Vagina (tissue), 2 donors: ENCODE measurements around the gene TMEM178B.

Experiments
- POLR2A ChIP-seq, 2 donors: fragments of 450-650 bp; IDR thresholded peaks; one replicate each; pipeline ENCODE4 v1.6.1; 2017; ENCODE audit warnings: antibody characterized with exemption in 2 of 2, mild to moderate bottlenecking in 2 of 2, moderate library complexity in 2 of 2
- POLR2AphosphoS5 ChIP-seq, 2 donors: sonication (generic); formaldehyde crosslinking; IDR thresholded peaks; one replicate each; pipeline ENCODE4 v1.9.0; 2017; ENCODE audit warnings: antibody characterized with exemption in 2 of 2, mild to moderate bottlenecking in 2 of 2, low read depth in 1 of 2; ENCODE audit not compliant: insufficient read depth in 1 of 2
- TF ChIP-seq, protein P1 (sequence below), 3 experiments: fragments of 450-650 bp in 2 of 3; fragments of 200-600 bp in 1 of 3; sonication (generic) in 1 of 3; IDR thresholded peaks; one replicate each; pipeline ENCODE4 v1.5.1; 2017 to 2019; ENCODE audit warnings: antibody characterized with exemption in 3 of 3, mild to moderate bottlenecking in 2 of 3, moderate library complexity in 2 of 3

DNA sequence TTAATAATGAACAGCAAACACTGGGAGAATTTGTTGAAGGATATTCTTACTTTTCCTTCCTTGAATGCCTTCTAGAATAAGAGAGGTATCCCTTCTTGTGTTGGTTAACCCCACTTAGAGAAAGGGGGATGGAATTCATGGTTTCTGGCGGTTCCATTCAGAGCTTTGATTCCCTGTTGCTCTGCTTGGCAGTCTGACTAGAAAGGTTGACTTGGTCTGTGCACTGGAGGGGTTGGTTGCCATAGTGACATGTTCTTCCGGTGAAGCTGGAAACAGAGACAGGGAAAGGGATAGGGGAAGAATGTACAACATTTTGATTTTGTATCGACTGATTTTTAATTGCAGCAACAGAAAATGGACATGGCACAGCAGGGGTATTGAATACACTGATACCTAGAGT is 2.5 kb downstream of the TMEM178B start:
- TF ChIP-seq, protein P1, sequence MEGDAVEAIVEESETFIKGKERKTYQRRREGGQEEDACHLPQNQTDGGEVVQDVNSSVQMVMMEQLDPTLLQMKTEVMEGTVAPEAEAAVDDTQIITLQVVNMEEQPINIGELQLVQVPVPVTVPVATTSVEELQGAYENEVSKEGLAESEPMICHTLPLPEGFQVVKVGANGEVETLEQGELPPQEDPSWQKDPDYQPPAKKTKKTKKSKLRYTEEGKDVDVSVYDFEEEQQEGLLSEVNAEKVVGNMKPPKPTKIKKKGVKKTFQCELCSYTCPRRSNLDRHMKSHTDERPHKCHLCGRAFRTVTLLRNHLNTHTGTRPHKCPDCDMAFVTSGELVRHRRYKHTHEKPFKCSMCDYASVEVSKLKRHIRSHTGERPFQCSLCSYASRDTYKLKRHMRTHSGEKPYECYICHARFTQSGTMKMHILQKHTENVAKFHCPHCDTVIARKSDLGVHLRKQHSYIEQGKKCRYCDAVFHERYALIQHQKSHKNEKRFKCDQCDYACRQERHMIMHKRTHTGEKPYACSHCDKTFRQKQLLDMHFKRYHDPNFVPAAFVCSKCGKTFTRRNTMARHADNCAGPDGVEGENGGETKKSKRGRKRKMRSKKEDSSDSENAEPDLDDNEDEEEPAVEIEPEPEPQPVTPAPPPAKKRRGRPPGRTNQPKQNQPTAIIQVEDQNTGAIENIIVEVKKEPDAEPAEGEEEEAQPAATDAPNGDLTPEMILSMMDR (IDR thresholded peaks at IDR 0.05): no peak
- no peak for TF ChIP-seq POLR2AphosphoS5 (IDR thresholded peaks at IDR 0.05; ENCODE audit: insufficient read depth in 1 of 2, low read depth in 1 of 2)
- no peak for TF ChIP-seq POLR2A (IDR thresholded peaks at IDR 0.05)
